D721Med (cell line): ENCODE measurements around the gene FZD8.

Experiments
- DNase-seq: peaks from one replicate; pipeline ENCODE4 v3.0.0; 2011; ENCODE audit warnings: low spot score; ENCODE audit not compliant: insufficient read length
- FAIRE-seq: peaks from 2 replicates; lab custom pipeline; 2011; peaks lifted over from hg19 to GRCh38; lab: Jason Lieb, UNC
- CTCF ChIP-seq: IDR thresholded peaks from 2 replicates; pipeline ENCODE4 v1.5.1; 2012; ENCODE audit warnings: mild to moderate bottlenecking, control low read depth; ENCODE audit not compliant: insufficient read depth; ENCODE audit errors: missing control alignments

Gene FZD8

GRCh38 chr10:35606430-35606829 lies 35.7 kb downstream of the FZD8 start:
- FAIRE-seq = no peak
- no peak for TF ChIP-seq CTCF
- no peak for DNase-seq

- no peak for DNase-seq
- FAIRE-seq = no peak
- no peak for TF ChIP-seq CTCF
These were observed 36.9 kb downstream of the FZD8 start, which contains the start of gene GJD4 for GRCh38 chr10:35605191-35605590. Gene GJD4 (plus strand): TSS chr10:35605341. CDS start chr10:35605568, 227 bp downstream.

GRCh38 chr10:35600193-35600592 lies 41.9 kb downstream of the FZD8 start:
- FAIRE-seq (no peak), DNase-seq (no peak)
- TF ChIP-seq CTCF = peak; percentile 6

GRCh38 chr10:35598379-35598778 lies 43.7 kb downstream of the FZD8 start:
- peak; percentile 39 for TF ChIP-seq CTCF
- no peak for DNase-seq
- FAIRE-seq = no peak

GRCh38 chr10:35595106-35595505 lies 47.0 kb downstream of the FZD8 start:
- DNase-seq = no peak
- no peak for TF ChIP-seq CTCF
- FAIRE-seq = no peak

- TF ChIP-seq CTCF = no peak
- DNase-seq (no peak), FAIRE-seq (no peak)
These were observed 47.7 kb downstream of the FZD8 start for GRCh38 chr10:35594115-35595079.

GRCh38 chr10:35592441-35592840 lies 49.7 kb downstream of the FZD8 start:
- TF ChIP-seq CTCF = no peak
- DNase-seq (no peak), FAIRE-seq (peak; percentile 11)
